Peyer's patch (tissue), 4 donors: ENCODE data around the gene C2orf92.

Experiments
- POLR2A ChIP-seq, 2 donors: fragments of 450-650 bp; IDR thresholded peaks; one replicate each; pipeline ENCODE4 v1.5.1; 2017; ENCODE audit warnings: antibody characterized with exemption in 2 of 2, mild to moderate bottlenecking in 2 of 2, moderate library complexity in 2 of 2
- TF ChIP-seq, protein P1 (sequence below), 6 experiments: fragments of 450-650 bp in 4 of 6; fragments of 200-600 bp in 2 of 6; sonication (generic) in 1 of 6; IDR thresholded peaks; one replicate each; pipeline ENCODE4 v1.5.1; 2017 to 2019; ENCODE audit warnings: antibody characterized with exemption in 6 of 6, mild to moderate bottlenecking in 3 of 6, moderate library complexity in 1 of 6

DNA sequence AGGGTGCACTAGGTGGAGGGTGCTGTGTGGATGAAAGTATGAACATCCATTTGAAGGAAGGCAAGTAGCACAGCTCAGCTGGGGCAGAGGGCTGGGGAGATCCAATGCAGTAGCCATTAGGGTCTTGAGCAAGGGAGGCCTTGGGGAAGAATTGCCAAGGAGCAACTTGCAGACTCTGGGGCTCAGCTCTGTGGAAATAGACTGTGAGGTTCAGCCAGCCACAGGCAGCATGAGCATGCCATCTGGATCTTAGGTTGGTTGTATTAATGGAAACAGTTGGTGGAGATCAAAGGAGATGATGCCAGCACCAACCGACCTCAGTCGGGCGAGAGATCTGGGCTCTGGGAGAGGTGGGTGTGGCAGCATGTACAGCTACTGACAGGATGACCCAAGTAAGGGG, 49.4 kb downstream of the C2orf92 start:
- no peak for TF ChIP-seq POLR2A (IDR thresholded peaks at IDR 0.05)
- TF ChIP-seq, protein P1, sequence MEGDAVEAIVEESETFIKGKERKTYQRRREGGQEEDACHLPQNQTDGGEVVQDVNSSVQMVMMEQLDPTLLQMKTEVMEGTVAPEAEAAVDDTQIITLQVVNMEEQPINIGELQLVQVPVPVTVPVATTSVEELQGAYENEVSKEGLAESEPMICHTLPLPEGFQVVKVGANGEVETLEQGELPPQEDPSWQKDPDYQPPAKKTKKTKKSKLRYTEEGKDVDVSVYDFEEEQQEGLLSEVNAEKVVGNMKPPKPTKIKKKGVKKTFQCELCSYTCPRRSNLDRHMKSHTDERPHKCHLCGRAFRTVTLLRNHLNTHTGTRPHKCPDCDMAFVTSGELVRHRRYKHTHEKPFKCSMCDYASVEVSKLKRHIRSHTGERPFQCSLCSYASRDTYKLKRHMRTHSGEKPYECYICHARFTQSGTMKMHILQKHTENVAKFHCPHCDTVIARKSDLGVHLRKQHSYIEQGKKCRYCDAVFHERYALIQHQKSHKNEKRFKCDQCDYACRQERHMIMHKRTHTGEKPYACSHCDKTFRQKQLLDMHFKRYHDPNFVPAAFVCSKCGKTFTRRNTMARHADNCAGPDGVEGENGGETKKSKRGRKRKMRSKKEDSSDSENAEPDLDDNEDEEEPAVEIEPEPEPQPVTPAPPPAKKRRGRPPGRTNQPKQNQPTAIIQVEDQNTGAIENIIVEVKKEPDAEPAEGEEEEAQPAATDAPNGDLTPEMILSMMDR (IDR thresholded peaks at IDR 0.05): no peak
